HepG2 (cell line): ENCODE data around the gene CMYA5. TPM values are rescaled to one million over a fixed set of nuclear protein-coding genes. Genes with fewer than 3 reads are reported as not detected.

Experiments used
- ATAC-seq: fragments of 200-7000 bp; cut with Tn5 transposase; 3 replicates; pipeline ENCODE4 v1.9.1; 2020; ENCODE audit warnings: mild to moderate bottlenecking, moderate library complexity
- BruUV-seq: library from RNA; stranded (reverse); fragments of 400-500 nt; replicated peaks from 2 replicates; lab custom pipeline; 2021; lab: Mats Ljungman, UMichigan
- CTCF ChIA-PET: fragments of 300-600 bp; formaldehyde crosslinking; extraction: SDS; loops from one replicate; lab custom pipeline; 2021; ENCODE audit warnings: low total read pairs, inconsistent platforms, low intra/inter-chr PET ratio; lab: Yijun Ruan, JAX
- POLR2A ChIA-PET: fragments of 350-600 bp; sonication (Branson Sonifier 250); formaldehyde crosslinking; loops from one replicate; lab custom pipeline; 2020; ENCODE audit warnings: antibody characterized with exemption, inconsistent platforms; lab: Yijun Ruan, JAX
- DNase-seq: peaks from one replicate; pipeline ENCODE4 v3.0.0-alpha.2; 2015; ENCODE audit warnings: low spot score
- FAIRE-seq: peaks from 3 replicates; lab custom pipeline; 2011; peaks lifted over from hg19 to GRCh38; lab: Jason Lieb, UNC
- H2AFZ ChIP-seq: one replicate; pipeline ENCODE4 v1.6.1; 2011; ENCODE audit warnings: low read length, inconsistent platforms
- H3K27ac ChIP-seq: fragments of 300-600 bp; 3 replicates; pipeline ENCODE4 v1.8.0; 2011; ENCODE audit warnings: mixed run types, mild to moderate bottlenecking, mixed read lengths, low read length, inconsistent platforms; ENCODE audit not compliant: insufficient read depth; ENCODE audit errors: extremely low read length
- H3K27me3 ChIP-seq, 2 experiments: fragments of 200-600 bp in 1 of 2; 2 replicates in 1 of 2; 3 replicates in 1 of 2; pipeline versions ENCODE4 v1.6.0 to v1.8.0; 2011; ENCODE audit warnings: low read length in 2 of 2, mild to moderate bottlenecking in 2 of 2, moderate library complexity in 2 of 2, inconsistent platforms in 1 of 2; ENCODE audit not compliant: insufficient read depth in 2 of 2, control insufficient read depth in 1 of 2
- H3K36me3 ChIP-seq, 2 experiments: fragments of 200-600 bp in 1 of 2; replicated peaks in 1 of 2; 2 replicates in 1 of 2; 3 replicates in 1 of 2; pipeline versions ENCODE4 v1.5.1 to v1.8.0; 2011; ENCODE audit warnings: low read length in 2 of 2, inconsistent platforms in 1 of 2; ENCODE audit not compliant: insufficient read depth in 2 of 2, control insufficient read depth in 1 of 2
- H3K4me1 ChIP-seq: 2 replicates; pipeline ENCODE4 v1.5.1; 2012; ENCODE audit warnings: low read length, inconsistent platforms; ENCODE audit not compliant: insufficient read depth
- H3K4me2 ChIP-seq: 2 replicates; pipeline ENCODE4 v1.6.0; 2011; ENCODE audit warnings: low read depth, low read length, inconsistent platforms
- H3K4me3 ChIP-seq, 3 experiments: fragments of 200-600 bp in 1 of 3; sonication (generic), shearing (Covaris generic) in 1 of 3; replicated peaks in 1 of 3; 2 replicates each; pipeline ENCODE4 v1.5.1; 2011 to 2016; ENCODE audit warnings: low read length in 3 of 3, inconsistent platforms in 2 of 3, low read depth in 2 of 3, mild to moderate bottlenecking in 2 of 3, control low read depth in 1 of 3, mixed read lengths in 1 of 3; ENCODE audit not compliant: insufficient read depth in 1 of 3
- H3K79me2 ChIP-seq: one replicate; pipeline ENCODE4 v1.6.1; 2011; ENCODE audit warnings: low read length, inconsistent platforms; ENCODE audit not compliant: insufficient read depth
- H3K9ac ChIP-seq: 2 replicates; pipeline ENCODE4 v1.6.0; 2011; ENCODE audit warnings: mild to moderate bottlenecking, low read depth, low read length, inconsistent platforms; ENCODE audit not compliant: insufficient read depth
- H3K9me3 ChIP-seq: 2 replicates; pipeline ENCODE4 v1.5.1; 2012; ENCODE audit warnings: mild to moderate bottlenecking, low read length
- H4K20me1 ChIP-seq: 2 replicates; pipeline ENCODE4 v1.6.0; 2011; ENCODE audit warnings: inconsistent platforms, mild to moderate bottlenecking, low read length, moderate library complexity; ENCODE audit not compliant: insufficient read depth
- FIP1L1 ChIP-seq: fragments of 200-400 bp; formaldehyde crosslinking; IDR thresholded peaks from 2 replicates; pipeline ENCODE4 v1.6.1; 2018; ENCODE audit warnings: low read depth, mild to moderate bottlenecking, low read length, moderate library complexity, borderline replicate concordance; ENCODE audit not compliant: insufficient read depth
- KDM2A ChIP-seq: sonication (generic); formaldehyde crosslinking; IDR thresholded peaks from 2 replicates; pipeline ENCODE4 v1.4.0; 2020; ENCODE audit warnings: low read depth, missing genetic modification reagents, borderline replicate concordance
- KLF11 ChIP-seq: IDR thresholded peaks from 2 replicates; pipeline ENCODE4 v1.6.1; 2016; ENCODE audit warnings: missing compliant biosample characterization
- MIXL1 ChIP-seq: IDR thresholded peaks from 2 replicates; pipeline ENCODE4 v1.6.1; 2016
- RAD51 ChIP-seq: fragments of 450-650 bp; IDR thresholded peaks from 2 replicates; pipeline ENCODE4 v1.6.1; 2016; ENCODE audit warnings: borderline replicate concordance
- WGBS: methylation state at CpG from one replicate; pipeline ENCODE4 v1.1.6; 2017; ENCODE audit warnings: low lambda C conversion rate; 5-methylcytosine and 5-hydroxymethylcytosine counted together
- in situ Hi-C: cut with HindIII; loops from 2 replicates; pipeline ENCODE4 v1.10.0; 2017; ENCODE audit warnings: low pct_unique_long_range_greater_than_20kb; ENCODE audit not compliant: extremely low pct_ligation_motif_present
- intact Hi-C: fragments of 100-400 bp; cut with micrococcal nuclease; formaldehyde crosslinking; loops from one replicate; pipeline ENCODE4 v1.10.0; 2022; ENCODE audit not compliant: unreplicated experiment
- polyA plus RNA-seq, 8 experiments: library from polyadenylated mRNA; depleted of rRNA in 3 of 8; stranded (reverse) in 7 of 8; unstranded in 1 of 8; fragments of >200 nt; fragmentation: Illumina TruSeq in 4 of 8; extraction: Trizol in 4 of 8; gene quantifications; 2 replicates each; pipeline versions ENCODE4 v1.2.1 to v1.2.3, GENCODE V29; 2011 to 2016; ENCODE audit warnings: low read depth in 4 of 8, missing spikeins in 1 of 8, mixed read lengths in 1 of 8; ENCODE audit not compliant: insufficient read depth in 1 of 8
- total RNA-seq, 5 experiments: library from RNA; depleted of rRNA; stranded (reverse); fragments of >200 nt; fragmentation: Illumina TruSeq; extraction: Trizol; gene quantifications; 2 replicates each; pipeline ENCODE4 v1.2.3, GENCODE V29; 2016; ENCODE audit warnings: low read depth in 1 of 5
- TF ChIP-seq, protein P1 (sequence below): IDR thresholded peaks from 2 replicates; pipeline ENCODE4 v1.6.1; 2016; ENCODE audit warnings: mild to moderate bottlenecking, missing biosample characterization, missing genetic modification reagents
- TF ChIP-seq, protein P2 (sequence below): sonication (generic); formaldehyde crosslinking; IDR thresholded peaks from 2 replicates; pipeline ENCODE4 v1.9.0; 2022; ENCODE audit warnings: missing genetic modification reagents, mild to moderate bottlenecking, borderline replicate concordance
- TF ChIP-seq, protein P3 (sequence below): sonication (generic); formaldehyde crosslinking; IDR thresholded peaks from 2 replicates; pipeline ENCODE4 v1.4.0; 2020; ENCODE audit warnings: missing genetic modification reagents, borderline replicate concordance

Gene CMYA5
- total and polyA plus RNA-seq, 2 of the 13 experiments (the other 11 are each of a cell fraction or from before 2014, with no cell fraction given), result 0.13 to 0.51 TPM

DNA sequence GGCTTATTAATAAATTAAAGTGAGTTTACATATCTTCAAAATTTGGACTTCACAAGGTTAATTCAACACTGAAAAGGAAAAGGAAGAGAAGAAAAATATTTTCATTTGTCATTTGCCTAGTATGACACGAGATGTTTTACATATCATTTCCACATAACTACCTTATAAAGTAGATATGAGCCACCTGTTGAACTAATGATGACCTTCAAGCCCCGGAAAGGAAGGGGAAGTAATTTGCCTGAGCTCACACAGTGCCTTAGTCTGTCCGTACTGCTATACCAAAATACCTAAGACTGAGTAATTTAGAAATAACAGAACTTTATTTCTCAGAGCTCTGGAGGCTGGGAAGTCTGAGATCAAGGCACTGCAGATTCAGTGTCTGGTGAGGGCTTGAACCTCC, 17.9 kb downstream of the CMYA5 start:
- Histone ChIP-seq H3K27me3 (no peaks in the 10 kb centered on the region), H3K79me2 (no peaks in the 10 kb centered on the region), H3K9me3 (no peaks in the 10 kb centered on the region), H2AFZ (no peak overlapping the region), H3K9ac (no peak overlapping the region), H3K4me2 (no peak overlapping the region), H4K20me1 (no peaks in the 10 kb centered on the region), H3K4me3 (no peak overlapping the region), H3K4me1 (no peaks in the 10 kb centered on the region), H3K36me3 (no peaks in the 10 kb centered on the region), H3K27ac (no peak overlapping the region)
- DNase-seq (no peak), ATAC-seq (no peak), FAIRE-seq (no peak)
- intact Hi-C loops (no loop called here), in situ Hi-C loops (loop anchor here (10.0 kb wide), 1 partner anchor 147 kb away; no protein-coding TSS in a partner anchor)
- CTCF ChIA-PET, result no interaction called here
- WGBS, result 5% methylated on average over 3 of the region's 3 CpGs
- TF ChIP-seq MIXL1 (CRISPR knock-in tag) (no peak), FIP1L1 (no peak), KLF11 (CRISPR knock-in tag) (no peak), KDM2A (CRISPR knock-in tag) (no peak), RAD51 (no peak)
- TF ChIP-seq, protein P1, sequence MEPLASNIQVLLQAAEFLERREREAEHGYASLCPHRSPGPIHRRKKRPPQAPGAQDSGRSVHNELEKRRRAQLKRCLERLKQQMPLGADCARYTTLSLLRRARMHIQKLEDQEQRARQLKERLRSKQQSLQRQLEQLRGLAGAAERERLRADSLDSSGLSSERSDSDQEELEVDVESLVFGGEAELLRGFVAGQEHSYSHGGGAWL (CRISPR knock-in tag), result no peak
- TF ChIP-seq, protein P2, sequence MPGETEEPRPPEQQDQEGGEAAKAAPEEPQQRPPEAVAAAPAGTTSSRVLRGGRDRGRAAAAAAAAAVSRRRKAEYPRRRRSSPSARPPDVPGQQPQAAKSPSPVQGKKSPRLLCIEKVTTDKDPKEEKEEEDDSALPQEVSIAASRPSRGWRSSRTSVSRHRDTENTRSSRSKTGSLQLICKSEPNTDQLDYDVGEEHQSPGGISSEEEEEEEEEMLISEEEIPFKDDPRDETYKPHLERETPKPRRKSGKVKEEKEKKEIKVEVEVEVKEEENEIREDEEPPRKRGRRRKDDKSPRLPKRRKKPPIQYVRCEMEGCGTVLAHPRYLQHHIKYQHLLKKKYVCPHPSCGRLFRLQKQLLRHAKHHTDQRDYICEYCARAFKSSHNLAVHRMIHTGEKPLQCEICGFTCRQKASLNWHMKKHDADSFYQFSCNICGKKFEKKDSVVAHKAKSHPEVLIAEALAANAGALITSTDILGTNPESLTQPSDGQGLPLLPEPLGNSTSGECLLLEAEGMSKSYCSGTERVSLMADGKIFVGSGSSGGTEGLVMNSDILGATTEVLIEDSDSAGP (CRISPR knock-in tag), result no peak
- TF ChIP-seq, protein P3, sequence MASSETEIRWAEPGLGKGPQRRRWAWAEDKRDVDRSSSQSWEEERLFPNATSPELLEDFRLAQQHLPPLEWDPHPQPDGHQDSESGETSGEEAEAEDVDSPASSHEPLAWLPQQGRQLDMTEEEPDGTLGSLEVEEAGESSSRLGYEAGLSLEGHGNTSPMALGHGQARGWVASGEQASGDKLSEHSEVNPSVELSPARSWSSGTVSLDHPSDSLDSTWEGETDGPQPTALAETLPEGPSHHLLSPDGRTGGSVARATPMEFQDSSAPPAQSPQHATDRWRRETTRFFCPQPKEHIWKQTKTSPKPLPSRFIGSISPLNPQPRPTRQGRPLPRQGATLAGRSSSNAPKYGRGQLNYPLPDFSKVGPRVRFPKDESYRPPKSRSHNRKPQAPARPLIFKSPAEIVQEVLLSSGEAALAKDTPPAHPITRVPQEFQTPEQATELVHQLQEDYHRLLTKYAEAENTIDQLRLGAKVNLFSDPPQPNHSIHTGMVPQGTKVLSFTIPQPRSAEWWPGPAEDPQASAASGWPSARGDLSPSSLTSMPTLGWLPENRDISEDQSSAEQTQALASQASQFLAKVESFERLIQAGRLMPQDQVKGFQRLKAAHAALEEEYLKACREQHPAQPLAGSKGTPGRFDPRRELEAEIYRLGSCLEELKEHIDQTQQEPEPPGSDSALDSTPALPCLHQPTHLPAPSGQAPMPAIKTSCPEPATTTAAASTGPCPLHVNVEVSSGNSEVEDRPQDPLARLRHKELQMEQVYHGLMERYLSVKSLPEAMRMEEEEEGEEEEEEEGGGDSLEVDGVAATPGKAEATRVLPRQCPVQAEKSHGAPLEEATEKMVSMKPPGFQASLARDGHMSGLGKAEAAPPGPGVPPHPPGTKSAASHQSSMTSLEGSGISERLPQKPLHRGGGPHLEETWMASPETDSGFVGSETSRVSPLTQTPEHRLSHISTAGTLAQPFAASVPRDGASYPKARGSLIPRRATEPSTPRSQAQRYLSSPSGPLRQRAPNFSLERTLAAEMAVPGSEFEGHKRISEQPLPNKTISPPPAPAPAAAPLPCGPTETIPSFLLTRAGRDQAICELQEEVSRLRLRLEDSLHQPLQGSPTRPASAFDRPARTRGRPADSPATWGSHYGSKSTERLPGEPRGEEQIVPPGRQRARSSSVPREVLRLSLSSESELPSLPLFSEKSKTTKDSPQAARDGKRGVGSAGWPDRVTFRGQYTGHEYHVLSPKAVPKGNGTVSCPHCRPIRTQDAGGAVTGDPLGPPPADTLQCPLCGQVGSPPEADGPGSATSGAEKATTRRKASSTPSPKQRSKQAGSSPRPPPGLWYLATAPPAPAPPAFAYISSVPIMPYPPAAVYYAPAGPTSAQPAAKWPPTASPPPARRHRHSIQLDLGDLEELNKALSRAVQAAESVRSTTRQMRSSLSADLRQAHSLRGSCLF (CRISPR knock-in tag), result no peak
- no TSS peak for BruUV-seq
- POLR2A ChIA-PET, result no interaction called here
